Measurements from ENCODE around the gene FCGR2B. TPM values are rescaled to one million over a fixed set of nuclear protein-coding genes. Genes with fewer than 3 reads are reported as not detected.
"Not testable (repeated sequence)": the region's sequence is repeated elsewhere in the genome, so short reads cannot be mapped to it uniquely, and the experiment has no call there.

The FCGR2B gene
- total and polyA plus RNA-seq, 8 donors = 0.19 to 8.8 (median 0.95) TPM

GRCh38 chr1:161721738-161722343, 58.9 kb downstream of the FCGR2B start:
- intact Hi-C loops (cut with DNase I) = no loop called here
- Histone ChIP-seq H3K4me3 (no peak overlapping the region), H3K4me1 (peaks cover 0 to 7% (median 0%) of the 10 kb centered on the region in 3 donors), H3K27ac (no peak overlapping the region), H3K9me3 (no peaks in the 10 kb centered on the region), H3K27me3 (no peaks in the 10 kb centered on the region), H3K36me3 (no peaks in the 10 kb centered on the region)
- no peak for ATAC-seq
- 54 to 56% methylated on average over 8 of the region's 8 CpGs for WGBS, 2 donors
- no peak for TF ChIP-seq CTCF (IDR thresholded peaks at IDR 0.05)
- no peak for FAIRE-seq
- DNase-seq = no peak

- Histone ChIP-seq H3K4me1 (peaks cover 0 to 7% (median 0%) of the 10 kb centered on the region in 3 donors), H3K27ac (no peak overlapping the region), H3K36me3 (no peaks in the 10 kb centered on the region), H3K9me3 (no peaks in the 10 kb centered on the region), H3K4me3 (no peak overlapping the region), H3K27me3 (no peaks in the 10 kb centered on the region)
- TF ChIP-seq CTCF (IDR thresholded peaks at IDR 0.05) = no peak
- FAIRE-seq (no peak), DNase-seq (no peak), ATAC-seq (no peak)
- intact Hi-C loops (cut with DNase I) = no loop called here
- WGBS, 2 donors = 68% methylated on average over 1 of the region's 1 CpG; no CpG with 5 or more reads in 1 of the 2 donors
These were observed 59.5 kb downstream of the FCGR2B start for GRCh38 chr1:161722406-161722805.

GRCh38 chr1:161723459-161724141, 60.7 kb downstream of the FCGR2B start:
- no peak overlapping the region for H3K27ac ChIP-seq
- intact Hi-C loops (cut with DNase I) = no loop called here
- no peak overlapping the region for H3K4me3 ChIP-seq
- WGBS, 2 donors = 68 to 81% methylated on average over 8 of the region's 8 CpGs
- H3K36me3 ChIP-seq = no peaks in the 10 kb centered on the region
- TF ChIP-seq CTCF (IDR thresholded peaks at IDR 0.05) = no peak
- H3K9me3 ChIP-seq = no peaks in the 10 kb centered on the region
- ATAC-seq (no peak), DNase-seq (no peak), FAIRE-seq (no peak)
- H3K27me3 ChIP-seq = no peaks in the 10 kb centered on the region
- peaks cover 0 to 7% (median 0%) of the 10 kb centered on the region in 3 donors for H3K4me1 ChIP-seq

GRCh38 chr1:161725258-161725907, 62.4 kb downstream of the FCGR2B start:
- not testable (repeated sequence) for FAIRE-seq
- H3K4me3 ChIP-seq = peak overlapping the region; percentile 68 to 90 (median 74)
- peak overlapping the region in 1 of 4 donors; percentile 83 for H3K27ac ChIP-seq

GRCh38 chr1:161725908-161726472, 63.0 kb downstream of the FCGR2B start:
- no peak for TF ChIP-seq CTCF (IDR thresholded peaks at IDR 0.05)
- no peaks in the 10 kb centered on the region for H3K9me3 ChIP-seq
- peak overlapping the region; percentile 68 to 90 (median 74) for H3K4me3 ChIP-seq
- peaks cover 0 to 7% (median 0%) of the 10 kb centered on the region in 3 donors for H3K4me1 ChIP-seq
- FAIRE-seq (no peak), ATAC-seq (peak; percentile 39 to 52 (median 50)), DNase-seq (peak; percentile 24 to 80 (median 52))
- H3K36me3 ChIP-seq = no peaks in the 10 kb centered on the region
- H3K27me3 ChIP-seq = no peaks in the 10 kb centered on the region
- peak overlapping the region; percentile 24 to 83 (median 75) for H3K27ac ChIP-seq
- intact Hi-C loops (cut with DNase I) = no loop called here
- 0 to 1% methylated on average over 30 to 34 of the region's 34 CpGs for WGBS, 2 donors

More at GRCh38 chr1:161725258-161725907, 62.4 kb downstream of the FCGR2B start:
- H3K4me1 ChIP-seq; H3K9me3 ChIP-seq; H3K27me3 ChIP-seq; H3K36me3 ChIP-seq; intact Hi-C loops (cut with DNase I); DNase-seq; ATAC-seq: not testable (repeated sequence)
- WGBS, 2 donors = 44 to 45% methylated on average over 22 of the region's 22 CpGs
